HG03442 (cell line): ENCODE results near the gene TLE4.
A peak's percentile ranks its signal among the peaks of the same experiment; 100 is the strongest.
"Not testable (repeated sequence)": the region's sequence is repeated elsewhere in the genome, so short reads cannot be mapped to it uniquely, and the experiment has no call there.

ENCODE experiments used
- ATAC-seq: cut with Tn5 transposase; IDR thresholded peaks from one replicate; pipeline ENCODE4 v1.9.1; 2021; ENCODE audit warnings: mild to moderate bottlenecking, moderate library complexity; ENCODE audit not compliant: unreplicated experiment

TLE4 gene

DNA sequence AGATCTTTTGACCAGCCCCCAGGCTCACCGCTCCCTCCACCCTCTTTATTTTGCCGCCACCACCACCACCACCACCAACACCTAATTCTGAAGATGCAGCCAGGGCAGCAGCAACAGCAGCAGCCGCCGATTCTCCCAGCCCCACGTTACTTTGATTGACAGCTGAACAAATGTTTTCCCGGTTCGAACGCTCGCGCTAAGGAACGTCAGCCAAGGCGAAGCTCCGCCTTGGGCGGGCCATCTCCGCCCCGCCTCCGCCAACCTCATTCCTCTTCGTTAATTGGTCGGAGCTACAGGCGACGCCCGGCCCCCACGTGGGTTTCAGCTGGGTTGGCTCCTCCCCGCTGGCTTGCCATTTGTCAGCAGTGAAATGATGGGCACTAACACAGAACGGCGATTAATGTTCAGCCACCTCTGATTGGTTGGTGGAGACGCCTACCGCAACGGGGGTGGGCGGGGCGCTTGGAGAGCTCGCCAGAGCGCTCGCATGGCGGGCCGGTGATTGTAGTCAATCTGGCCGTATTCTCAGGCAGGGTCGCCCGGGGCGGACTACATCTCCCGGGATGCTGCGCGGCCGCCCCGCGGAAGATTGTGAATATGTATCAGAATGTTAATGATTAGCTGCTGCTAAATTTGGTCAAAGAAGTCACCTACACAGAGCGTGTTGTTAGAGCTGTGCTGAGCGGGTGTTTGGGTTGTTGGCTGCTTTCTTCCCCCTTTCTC lies at the start of gene TLE4:
Gene TLE4, plus strand, starts transcription at position 657 of the 723 bp plus-strand sequence. CDS start 826 bp downstream, outside the sequence.
- peak; percentile 86 for ATAC-seq

DNA sequence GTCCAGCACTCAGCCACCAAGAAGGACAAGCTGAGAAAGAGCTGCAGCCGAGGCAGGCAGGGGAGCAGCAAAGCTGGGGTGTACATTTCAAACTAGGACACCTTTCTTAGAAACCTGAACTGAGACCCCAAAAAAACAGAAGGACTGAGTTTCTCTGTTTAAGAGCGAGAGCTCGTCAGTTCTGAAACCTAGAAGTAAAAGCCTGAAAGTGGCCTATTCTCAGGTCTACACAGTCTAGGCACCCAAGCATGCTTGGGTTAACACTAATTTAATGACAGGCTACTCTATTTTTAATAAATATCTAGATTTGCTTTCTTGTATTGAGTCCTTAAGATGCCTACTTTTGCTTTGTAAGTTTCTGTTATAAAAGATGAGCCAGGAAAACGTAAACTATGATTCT lies 49.0 kb upstream of the TLE4 start:
- no peak for ATAC-seq

DNA sequence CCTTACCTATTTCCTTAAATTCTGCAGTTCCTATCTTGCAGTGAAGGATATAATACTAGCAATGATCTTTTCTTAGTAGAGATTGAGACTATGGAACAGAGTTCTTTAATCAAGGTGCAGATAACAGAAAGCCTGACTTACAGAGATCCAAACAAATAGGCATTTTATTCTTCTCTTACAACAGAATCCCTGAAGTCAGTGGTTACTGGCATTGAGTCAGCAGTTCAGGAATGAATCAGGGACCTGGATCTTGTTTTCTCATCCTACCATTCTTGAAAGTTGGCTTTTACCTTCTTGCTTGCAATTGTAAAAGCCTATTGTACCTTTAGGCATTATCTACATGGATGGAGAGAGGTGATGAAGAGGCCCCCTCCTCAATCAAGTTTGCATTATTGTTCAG lies 47.5 kb upstream of the TLE4 start:
- no peak for ATAC-seq

DNA sequence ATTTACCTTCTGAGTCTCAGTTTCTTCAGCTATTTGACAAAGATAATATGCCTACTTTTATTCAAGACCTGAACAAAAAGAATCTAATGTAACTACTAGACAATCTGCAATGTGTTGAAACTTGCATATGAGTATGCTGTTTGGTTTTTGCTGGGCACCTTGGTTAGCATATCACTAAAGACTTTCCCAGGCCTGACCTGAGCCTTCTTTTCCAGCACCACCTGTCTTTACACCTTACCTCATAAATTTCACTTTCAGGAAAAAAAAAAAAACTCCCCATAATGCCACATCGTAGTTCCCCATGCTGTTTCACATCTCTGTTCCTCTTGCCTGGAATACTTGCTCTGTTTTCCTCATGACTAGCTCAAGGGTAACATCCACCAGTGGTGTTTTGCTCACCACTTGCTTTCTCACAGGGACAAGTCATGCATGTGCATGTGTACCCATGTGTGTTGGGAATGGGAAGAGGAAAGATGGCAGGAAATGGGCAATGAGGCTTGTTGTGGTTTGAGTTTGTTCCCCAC lies 45.6 kb upstream of the TLE4 start:
- ATAC-seq: no peak

DNA sequence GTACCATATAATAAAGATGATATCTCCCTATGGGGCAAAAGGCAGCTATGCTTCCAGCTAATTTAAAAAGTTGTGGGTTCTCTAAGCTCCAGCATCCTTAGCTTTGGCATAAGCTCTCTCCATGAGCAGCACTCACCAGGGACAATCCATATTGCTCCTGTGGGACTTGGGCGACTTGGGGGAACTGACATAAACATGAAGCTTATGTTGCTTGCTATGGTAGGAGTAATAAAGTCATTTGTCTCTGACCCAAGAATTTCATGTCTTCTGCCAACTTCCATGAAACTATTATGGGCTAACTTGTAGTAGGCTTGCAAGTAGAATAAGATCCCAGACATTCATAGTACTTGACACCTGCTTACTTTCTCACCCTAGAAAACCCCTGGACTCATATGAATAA lies 36.2 kb upstream of the TLE4 start:
- no peak for ATAC-seq

DNA sequence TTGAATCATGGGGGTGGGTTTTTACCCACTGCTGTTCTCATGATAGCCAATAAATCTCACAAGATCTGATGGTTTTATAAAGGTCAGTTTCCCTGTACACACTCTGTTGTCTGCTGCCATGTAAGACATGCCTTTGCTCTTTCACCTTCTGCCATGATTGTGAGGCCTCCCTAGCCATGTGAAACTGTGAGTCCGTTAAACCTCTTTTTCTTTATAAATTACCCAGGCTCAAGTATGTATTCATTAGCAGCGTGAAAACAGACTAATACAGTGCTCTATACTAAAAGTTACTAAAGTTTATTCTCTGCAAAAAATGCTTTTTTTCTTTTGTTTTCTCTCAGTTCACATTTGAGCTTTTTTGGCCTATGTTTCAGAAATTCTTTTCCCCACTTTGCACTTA lies 33.9 kb upstream of the TLE4 start:
- no peak for ATAC-seq

DNA sequence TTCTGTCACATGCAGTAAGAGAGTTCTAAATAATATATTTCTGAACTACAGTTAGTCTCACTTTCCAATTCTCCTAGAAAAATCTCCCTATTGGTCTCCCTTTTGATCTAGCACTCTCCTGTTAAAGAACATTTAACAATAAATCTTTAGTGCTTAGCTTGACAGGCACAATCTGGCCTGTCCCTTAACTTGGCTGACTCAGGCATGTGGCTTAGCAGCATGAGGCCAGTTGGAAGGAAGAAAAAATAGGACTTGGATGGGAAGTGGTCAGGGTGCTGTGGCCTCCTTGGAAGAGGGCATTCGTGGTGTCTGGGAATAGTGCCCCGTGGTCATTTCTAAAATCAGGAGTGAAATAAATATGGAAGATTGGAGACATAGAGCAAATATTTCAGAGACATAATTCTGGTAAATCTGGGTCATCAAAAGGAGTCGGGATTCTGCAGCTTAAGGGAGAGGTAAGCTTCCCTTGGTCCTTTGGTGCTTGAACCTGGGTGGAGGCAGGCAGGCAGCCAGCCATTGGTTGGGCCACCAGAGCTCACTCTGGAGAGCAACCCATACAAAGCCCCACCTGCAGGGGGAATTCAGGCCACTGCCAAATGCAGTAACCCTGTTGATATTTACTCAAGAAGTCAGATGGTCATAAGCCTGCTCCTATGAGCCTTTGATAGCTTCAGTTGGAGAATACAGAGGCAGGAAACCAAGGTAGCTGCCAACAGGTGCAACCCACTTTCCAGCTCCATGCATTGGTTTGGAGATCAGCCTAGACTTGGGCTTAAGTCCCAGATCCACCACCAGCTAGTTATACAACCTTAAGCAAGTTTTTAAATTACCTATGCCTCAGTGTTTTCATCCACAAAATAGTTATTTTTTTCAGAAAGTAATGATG lies 28.8 kb upstream of the TLE4 start:
- ATAC-seq: no peak

DNA sequence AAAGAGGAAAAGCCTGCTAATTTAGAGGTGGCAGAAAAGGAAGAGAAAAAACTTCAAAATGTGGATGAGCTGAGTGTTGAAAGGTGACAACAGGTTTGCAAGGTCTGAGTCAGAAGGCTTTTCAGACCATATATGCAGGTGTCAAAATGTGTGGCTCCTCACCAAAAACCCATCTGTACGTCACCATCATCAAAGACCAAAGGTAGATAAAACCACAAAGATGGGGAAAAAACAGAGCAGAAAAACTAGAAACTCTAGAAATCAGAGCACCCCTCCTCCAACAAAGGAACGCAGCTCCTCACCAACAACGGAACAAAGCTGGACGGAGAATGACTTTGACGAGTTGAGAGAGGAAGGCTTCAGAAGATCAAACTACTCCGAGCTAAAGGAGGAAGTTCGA lies 27.4 kb upstream of the TLE4 start:
- ATAC-seq: not testable (repeated sequence)

DNA sequence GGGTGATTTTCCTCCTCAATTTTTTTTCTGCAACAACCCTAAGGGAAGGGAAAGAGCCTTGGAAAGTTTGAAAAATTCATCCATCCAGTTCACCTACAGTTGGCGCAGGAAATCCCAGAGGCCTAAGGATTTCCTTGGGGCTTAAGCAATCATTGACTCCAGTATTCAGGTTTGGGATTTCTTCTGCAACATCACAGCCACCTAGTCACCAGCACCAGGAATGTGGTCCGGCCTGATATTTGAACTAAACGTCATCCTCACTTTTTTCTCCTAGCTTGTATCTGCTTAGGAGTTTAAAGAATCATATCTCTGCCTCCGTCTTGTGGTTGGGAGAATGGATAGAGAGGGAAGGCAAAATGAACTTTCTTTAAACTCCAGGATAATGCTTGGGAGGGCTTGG lies 20.2 kb upstream of the TLE4 start:
- ATAC-seq: no peak

DNA sequence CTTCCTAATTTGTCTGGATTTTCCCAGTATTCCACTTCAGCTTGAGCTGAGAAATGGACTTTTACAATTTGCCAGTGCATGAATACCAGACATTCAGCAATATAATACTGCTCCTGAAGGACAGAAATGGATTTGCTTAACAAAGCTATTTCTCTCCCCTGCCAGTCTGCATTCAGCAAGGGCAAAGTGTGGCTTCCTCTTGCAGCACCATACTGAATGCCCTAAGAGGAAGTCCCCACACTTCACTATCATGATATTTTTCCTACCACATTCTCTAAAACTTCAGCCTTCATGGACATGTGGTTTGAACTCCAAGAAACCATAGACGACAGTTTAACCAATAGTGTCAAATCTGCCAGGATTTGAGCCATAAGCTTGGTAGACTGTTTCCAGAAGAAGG lies 19.8 kb upstream of the TLE4 start:
- no peak for ATAC-seq

DNA sequence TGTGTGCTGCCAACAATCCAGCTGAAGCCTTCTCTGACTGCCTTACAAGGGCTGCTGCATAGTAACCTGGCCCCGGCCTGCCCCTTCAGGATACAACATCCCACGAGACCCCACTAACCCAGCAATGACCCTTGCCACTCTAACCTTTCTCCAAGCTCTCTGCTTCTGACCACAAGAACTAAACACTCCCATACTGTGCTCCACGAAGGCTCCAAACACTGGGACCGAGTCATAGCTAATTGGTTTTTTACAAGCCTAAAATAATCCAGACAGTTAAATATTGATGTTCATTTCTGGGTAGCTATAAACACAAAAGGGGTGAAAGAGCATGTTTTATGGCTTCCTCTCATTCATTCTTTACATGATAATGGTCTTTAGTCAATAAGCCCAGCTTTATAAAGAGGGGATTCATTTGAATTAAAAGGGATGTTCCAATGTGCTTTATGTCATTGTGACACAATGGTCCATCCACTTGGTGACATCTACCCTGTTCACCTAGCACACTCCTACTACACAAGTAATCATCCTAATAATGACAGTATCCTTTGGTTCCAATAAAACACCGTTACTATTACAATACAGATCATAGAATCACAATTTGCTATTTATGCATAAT lies 16.2 kb upstream of the TLE4 start:
- no peak for ATAC-seq

DNA sequence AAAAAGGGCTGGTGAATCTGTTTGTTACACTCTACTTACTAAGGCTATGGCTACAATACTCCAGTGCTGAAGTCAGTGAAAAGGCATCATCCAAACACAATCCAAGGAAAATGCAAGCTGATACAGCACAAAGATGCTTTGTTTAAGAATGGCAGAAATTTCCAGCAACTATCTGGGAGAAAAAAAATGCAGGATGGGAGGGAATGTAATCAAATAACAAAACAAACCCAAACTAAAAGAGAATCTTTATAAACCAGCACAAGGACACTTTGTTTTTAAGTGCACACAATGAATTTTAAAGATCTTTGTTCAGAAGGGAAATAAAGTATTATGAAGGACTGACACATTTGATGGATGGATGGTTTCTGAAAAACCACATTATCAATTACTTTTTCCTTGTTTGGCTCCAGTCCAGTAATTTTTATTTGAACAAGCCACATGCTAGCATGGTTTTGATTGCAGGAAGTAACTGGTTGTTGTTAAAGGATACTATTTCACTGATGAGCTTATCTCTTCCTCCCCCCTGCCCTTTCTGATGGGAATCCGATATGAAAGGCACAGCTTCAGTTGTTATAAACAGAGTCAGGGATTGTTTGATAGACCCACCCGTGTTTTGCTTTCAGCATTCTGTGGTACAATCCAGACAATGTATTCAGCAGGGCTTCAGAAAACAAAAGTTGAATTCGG lies 12.1 kb upstream of the TLE4 start:
- no peak for ATAC-seq

DNA sequence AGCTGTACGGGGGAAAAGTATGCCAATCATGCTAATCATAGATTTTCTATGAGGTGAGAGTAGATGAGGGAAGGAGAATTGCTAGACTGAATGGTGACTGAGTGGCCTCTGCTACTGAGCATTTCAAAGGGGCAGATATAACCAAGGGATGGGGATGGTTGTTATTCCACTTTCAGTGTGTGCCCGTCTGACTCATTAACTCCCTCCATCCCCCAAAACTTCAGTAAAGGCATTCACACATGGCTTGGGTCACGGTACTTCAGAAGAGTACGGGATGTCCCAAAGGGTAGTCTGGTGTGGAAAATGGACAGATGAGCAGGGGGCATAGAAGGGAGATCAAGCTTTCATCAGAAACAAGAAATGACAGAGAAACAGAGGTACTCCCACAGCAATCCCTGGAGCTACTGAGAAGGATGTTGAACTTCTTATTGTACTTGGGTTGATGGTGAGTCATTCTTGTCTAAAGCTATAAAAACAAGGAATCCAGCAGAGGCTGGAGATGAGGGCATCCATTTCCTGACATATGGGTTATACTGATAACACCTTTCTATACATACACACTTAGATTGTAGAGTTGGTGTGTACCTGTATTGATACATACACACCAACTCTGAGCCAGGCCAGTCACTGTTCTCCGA lies 8.9 kb upstream of the TLE4 start:
- ATAC-seq: no peak

DNA sequence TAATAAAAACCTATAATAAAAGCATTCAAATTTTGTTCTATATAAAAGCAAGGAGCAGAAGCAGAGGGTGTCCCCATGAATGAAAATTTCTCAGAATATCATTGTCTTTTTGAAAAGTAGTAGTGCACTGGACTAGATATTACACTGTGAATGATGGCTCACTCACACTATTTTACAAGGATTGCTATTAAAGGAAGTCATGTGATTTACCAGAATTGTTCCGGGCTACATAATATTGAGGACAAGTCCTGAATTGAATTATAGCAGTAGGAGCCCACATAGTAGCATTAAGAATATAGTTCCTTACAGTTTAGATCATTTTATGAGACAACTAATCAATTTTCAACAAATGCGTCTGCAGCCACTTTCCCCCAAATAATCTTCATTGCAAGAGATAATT lies 7.7 kb upstream of the TLE4 start:
- ATAC-seq: no peak

DNA sequence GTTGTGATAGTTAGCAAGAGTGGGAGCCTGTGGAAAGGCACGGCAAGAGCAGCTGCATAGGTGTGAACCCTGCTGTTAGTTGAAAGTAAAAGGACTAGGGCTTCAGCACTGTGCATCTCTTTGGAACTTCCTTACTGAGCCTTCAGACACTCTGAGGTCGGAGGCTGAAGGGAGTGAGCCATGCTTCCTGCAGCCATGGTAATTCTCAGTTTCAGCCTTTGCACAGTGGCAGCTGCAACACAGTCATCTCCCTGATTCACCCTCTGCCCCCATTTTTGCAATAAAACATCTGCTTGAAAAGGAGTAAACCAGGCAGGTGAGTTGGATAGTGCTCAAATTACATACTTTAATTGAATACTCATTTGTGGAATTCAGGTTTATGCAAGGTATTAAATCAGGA lies 6.5 kb upstream of the TLE4 start:
- ATAC-seq: peak; percentile 92

DNA sequence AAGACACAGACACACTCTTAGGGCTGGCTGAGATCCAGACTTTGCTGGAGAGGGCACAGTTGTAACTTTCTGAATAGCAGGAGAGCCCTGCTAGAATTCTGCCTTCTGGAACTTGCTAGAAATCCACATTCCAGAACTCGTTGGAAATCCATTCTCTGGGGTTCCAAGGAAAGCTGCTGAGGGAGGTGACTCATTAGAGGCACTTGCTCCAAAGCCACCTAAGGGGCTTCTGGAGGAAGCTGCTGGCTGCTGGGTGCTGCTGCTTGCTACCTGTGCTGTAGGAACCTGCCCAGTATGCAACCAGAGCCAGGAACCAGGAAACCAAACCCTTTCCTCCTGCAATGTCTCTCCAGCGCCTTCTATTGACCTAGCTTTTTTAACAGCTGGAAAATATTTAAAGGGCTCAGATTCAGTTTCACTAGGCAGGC lies 4.1 kb upstream of the TLE4 start:
- ATAC-seq: no peak

DNA sequence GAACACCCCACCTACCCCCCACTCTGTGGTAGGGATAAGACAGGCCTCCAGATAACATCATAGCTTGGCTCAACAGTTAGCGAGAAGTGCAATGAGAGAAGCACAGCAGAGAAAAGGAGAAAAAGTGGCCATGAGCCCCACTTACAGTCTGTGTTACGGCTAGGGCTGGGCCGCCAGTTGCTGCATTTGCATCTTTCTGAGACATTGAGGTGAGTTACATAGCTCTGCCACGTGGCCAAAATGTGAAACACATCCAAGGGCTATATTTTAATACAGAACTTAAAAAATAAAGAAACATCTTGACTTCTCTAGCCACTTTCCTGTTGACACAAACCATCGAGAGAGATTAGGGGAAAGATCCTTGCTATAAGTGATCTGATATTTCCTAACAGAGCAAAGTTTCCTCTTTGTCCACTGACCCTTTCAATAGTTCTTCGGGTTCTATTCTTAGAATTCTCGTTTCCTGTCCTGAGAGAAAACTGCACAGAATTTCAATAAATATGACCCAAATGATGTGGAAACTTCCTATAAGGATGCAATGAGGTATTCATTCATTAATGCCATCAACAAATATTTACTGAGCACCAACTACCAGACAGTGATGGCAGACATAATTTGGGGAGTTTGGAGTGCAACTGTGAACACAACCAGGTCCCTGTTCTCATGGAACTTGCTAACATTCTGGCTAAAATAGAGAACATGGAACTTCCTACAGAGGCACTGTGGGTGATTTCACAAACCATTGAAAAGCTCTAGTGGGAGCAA lies 3.2 kb upstream of the TLE4 start:
- no peak for ATAC-seq

DNA sequence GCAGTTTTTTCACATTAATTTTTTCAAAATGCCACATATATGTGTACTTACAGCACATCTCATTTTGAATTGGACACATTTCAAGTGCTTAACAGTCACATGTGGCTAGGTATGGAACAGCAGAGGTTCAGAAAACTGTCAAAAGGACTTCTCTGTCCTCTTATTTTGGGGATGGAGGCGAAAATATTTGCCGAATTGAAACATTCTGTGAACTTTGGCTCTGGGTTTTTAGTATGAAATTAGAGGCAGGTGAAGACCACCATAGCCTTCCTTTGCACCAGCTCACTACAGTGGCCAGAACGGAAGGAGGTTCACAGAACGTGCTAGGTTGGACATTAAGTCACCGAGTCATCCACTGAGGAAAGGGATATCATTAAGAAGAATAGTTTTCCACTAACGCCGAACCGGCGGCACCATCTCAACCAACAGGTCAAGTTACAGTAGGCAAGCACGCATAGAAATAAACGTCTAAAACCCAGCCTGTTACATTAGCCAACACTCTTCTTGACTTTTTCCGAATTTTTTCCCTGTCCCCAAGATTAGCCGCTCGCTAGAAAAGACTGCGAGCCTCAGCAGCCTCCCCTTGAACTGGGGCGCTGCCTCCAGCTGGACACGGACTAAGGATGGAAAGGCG lies 1.8 kb upstream of the TLE4 start:
- no peak for ATAC-seq
